K562 (cell line): ENCODE data around the gene SLC66A3. TPM values are rescaled to one million over a fixed set of nuclear protein-coding genes. Genes with fewer than 3 reads are reported as not detected.

Source experiments
- ATF3 ChIP-seq, 2 experiments: fragments of 450-650 bp in 1 of 2; sonication (generic) in 1 of 2; formaldehyde crosslinking in 1 of 2; IDR thresholded peaks in 1 of 2; conservative IDR thresholded peaks in 1 of 2; 2 replicates each; pipeline versions ENCODE4 v1.6.1 to v1.8.1; 2016 to 2023; ENCODE audit warnings: mild to moderate bottlenecking in 2 of 2, moderate library complexity in 2 of 2, inconsistent platforms in 1 of 2, missing genetic modification reagents in 1 of 2
- ATF6 ChIP-seq: sonication (generic); formaldehyde crosslinking; IDR thresholded peaks from 2 replicates; pipeline ENCODE4 v1.4.0; 2020; ENCODE audit warnings: mild to moderate bottlenecking, missing genetic modification reagents
- EP300 ChIP-seq: IDR thresholded peaks from 2 replicates; pipeline ENCODE4 v1.6.1; 2012; ENCODE audit warnings: low read length, improper control_type of control experiment
- FOSL1 ChIP-seq: fragments of 200-800 bp; sonication (Bioruptor generic); conservative IDR thresholded peaks from 2 replicates; pipeline ENCODE4 v1.6.1; 2016; ENCODE audit warnings: missing genetic modification characterization, missing compliant biosample characterization
- MEIS2 ChIP-seq: fragments of 450-650 bp; IDR thresholded peaks from 2 replicates; pipeline ENCODE4 v1.6.1; 2014; ENCODE audit warnings: mild to moderate bottlenecking; ENCODE audit not compliant: partially characterized antibody
- NFIX ChIP-seq: fragments of 250-450 bp; sonication (Bioruptor Pico); IDR thresholded peaks from 2 replicates; pipeline ENCODE4 v1.4.0; 2020; ENCODE audit warnings: low read depth, mild to moderate bottlenecking, moderate library complexity
- PYGO2 ChIP-seq: fragments of 450-650 bp; IDR thresholded peaks from 2 replicates; pipeline ENCODE4 v1.6.1; 2016; ENCODE audit warnings: mild to moderate bottlenecking, missing genetic modification characterization, moderate library complexity, missing compliant biosample characterization
- RBM14 ChIP-seq: fragments of 200-400 bp; formaldehyde crosslinking; IDR thresholded peaks from 2 replicates; pipeline ENCODE4 v1.6.1; 2018; ENCODE audit warnings: low read depth, mild to moderate bottlenecking, low read length, moderate library complexity, borderline replicate concordance; ENCODE audit not compliant: insufficient read depth
- SIRT6 ChIP-seq: IDR thresholded peaks from one replicate; pipeline ENCODE4 v1.6.1; 2012; ENCODE audit warnings: low read depth, mild to moderate bottlenecking, control low read depth, inconsistent platforms, low read length, moderate library complexity
- SMAD3 ChIP-seq: fragments of 450-650 bp; formaldehyde crosslinking; conservative IDR thresholded peaks from 2 replicates; pipeline ENCODE4 v1.4.0; 2020; ENCODE audit warnings: mild to moderate bottlenecking
- SOX6 ChIP-seq: fragments of 450-650 bp; IDR thresholded peaks from 2 replicates; pipeline ENCODE4 v1.6.1; 2014; ENCODE audit warnings: mild to moderate bottlenecking
- SREBF2 ChIP-seq: sonication (generic); formaldehyde crosslinking; IDR thresholded peaks from 2 replicates; pipeline ENCODE4 v1.4.0; 2020; ENCODE audit warnings: mild to moderate bottlenecking, missing genetic modification reagents
- TBL1XR1 ChIP-seq, 2 experiments: IDR thresholded peaks; 2 replicates each; pipeline ENCODE4 v1.6.1; 2012; ENCODE audit warnings: improper control_type of control experiment in 2 of 2, low read length in 2 of 2, mild to moderate bottlenecking in 1 of 2
- THRAP3 ChIP-seq: fragments of 450-650 bp; IDR thresholded peaks from 2 replicates; pipeline ENCODE4 v1.6.1; 2016; ENCODE audit warnings: mild to moderate bottlenecking, inconsistent platforms, borderline replicate concordance
- VEZF1 ChIP-seq: fragments of 200-800 bp; sonication (Bioruptor generic); IDR thresholded peaks from 2 replicates; pipeline ENCODE4 v1.6.1; 2017; ENCODE audit warnings: missing genetic modification characterization, missing compliant biosample characterization
- ZKSCAN1 ChIP-seq: fragments of 150-350 bp; IDR thresholded peaks from 2 replicates; pipeline ENCODE4 v1.6.1; 2016; ENCODE audit warnings: low read depth, low read length
- ZNF212 ChIP-seq: fragments of 450-650 bp; formaldehyde crosslinking; IDR thresholded peaks from 2 replicates; pipeline ENCODE4 v1.4.0; 2020; ENCODE audit warnings: mild to moderate bottlenecking
- ZNF280A ChIP-seq: fragments of 450-650 bp; IDR thresholded peaks from 2 replicates; pipeline ENCODE4 v1.6.1; 2018; ENCODE audit warnings: mild to moderate bottlenecking, low read depth; ENCODE audit not compliant: partially characterized antibody
- ZNF512 ChIP-seq: IDR thresholded peaks from 2 replicates; pipeline ENCODE4 v1.6.1; 2016; ENCODE audit warnings: missing genetic modification characterization, missing compliant biosample characterization
- ZNF695 ChIP-seq: fragments of 450-650 bp; formaldehyde crosslinking; IDR thresholded peaks from 2 replicates; pipeline ENCODE4 v1.4.0; 2020; ENCODE audit warnings: mild to moderate bottlenecking, moderate library complexity
- polyA plus RNA-seq, 8 experiments: library from polyadenylated mRNA; depleted of rRNA in 4 of 8; stranded (reverse) in 5 of 8; unstranded in 3 of 8; fragments of >200 nt; fragmentation: Nextera tagmentation in 2 of 8; fragmentation: Illumina TruSeq in 1 of 8; extraction: Ambion mirVana in 2 of 8; extraction: Trizol in 1 of 8; gene quantifications; 2 replicates each; pipeline versions ENCODE4 v1.2.1 to v1.2.3, GENCODE V29; 2011 to 2014; ENCODE audit warnings: inconsistent platforms in 1 of 8, missing spikeins in 1 of 8
- total RNA-seq, 7 experiments: library from RNA; depleted of rRNA in 6 of 7; stranded (reverse); fragments of >200 nt in 6 of 7; fragmentation: Illumina TruSeq in 2 of 7; extraction: Trizol in 2 of 7; gene quantifications; 2 replicates each; pipeline versions ENCODE4 v1.2.1 to v1.2.3, GENCODE V29; 2011 to 2021; ENCODE audit warnings: low replicate concordance in 1 of 7

SLC66A3 gene
- total and polyA plus RNA-seq, 9 of the 15 experiments (the other 6 are each of a cell fraction or from before 2014, with no cell fraction given) = 2.8 to 30.0 (median 9.1) TPM

- TF ChIP-seq ZNF695 (CRISPR knock-in tag) (no peak), EP300 (no peak), ATF6 (CRISPR knock-in tag) (no peak), PYGO2 (tag) (no peak), SOX6 (peak; percentile 50; the same call in 1 of the 2 replicates), ZNF212 (CRISPR knock-in tag) (no peak), RBM14 (no peak), MEIS2 (peak; percentile 67), TBL1XR1 (IDR thresholded peaks at IDR 0.05; ENCODE audit: low read length in 2 of 2) (no peak), ZNF512 (tag) (no peak), ZKSCAN1 (no peak), NFIX (no peak), ZNF280A (no peak), THRAP3 (no peak), ATF3 (IDR thresholded peaks at IDR 0.05) (peak; percentile 72), ATF3 (CRISPR knock-in tag; conservative IDR thresholded peaks at IDR 0.05) (no peak), FOSL1 (tag) (peak; percentile 88), SIRT6 (no peak), SMAD3 (CRISPR knock-in tag) (no peak), SREBF2 (CRISPR knock-in tag) (no peak), VEZF1 (CRISPR knock-in tag) (no peak)
These were observed 48.2 kb downstream of the SLC66A3 start (continued) for GRCh38 chr2:11203480-11203879.
